Tibial nerve (tissue), 4 donors: ENCODE measurements around the gene PLXNB3. TPM values are rescaled to one million over a fixed set of nuclear protein-coding genes. Genes with fewer than 3 reads are reported as not detected.

Source experiments
- DNase-seq, 2 donors: peaks; one replicate each; pipeline ENCODE4 v3.0.0-alpha.2; 2019; ENCODE audit warnings: low spot score in 2 of 2
- H3K27ac ChIP-seq, 4 donors: fragments of 200-600 bp; sonication (generic) in 3 of 4; one replicate each; pipeline ENCODE4 v1.5.1; 2017 to 2019; ENCODE audit warnings: mild to moderate bottlenecking in 1 of 4
- H3K27me3 ChIP-seq, 2 donors: fragments of 200-600 bp; sonication (generic) in 1 of 2; one replicate each; pipeline versions ENCODE4 v1.5.1 to v1.6.0; 2017 to 2019
- H3K36me3 ChIP-seq, 3 donors: fragments of 200-600 bp; sonication (generic); one replicate each; pipeline ENCODE4 v1.5.1; 2018 to 2019
- H3K4me1 ChIP-seq, 4 donors: fragments of 200-600 bp; sonication (generic) in 3 of 4; one replicate each; pipeline ENCODE4 v1.5.1; 2017 to 2019
- H3K4me3 ChIP-seq, 4 donors: fragments of 200-600 bp; sonication (generic) in 3 of 4; one replicate each; pipeline ENCODE4 v1.5.1; 2017 to 2019; ENCODE audit warnings: mild to moderate bottlenecking in 1 of 4, moderate library complexity in 1 of 4
- H3K9me3 ChIP-seq, 4 donors: fragments of 200-600 bp; sonication (generic) in 3 of 4; one replicate each; pipeline ENCODE4 v1.5.1; 2017 to 2019
- EP300 ChIP-seq, 2 donors: sonication (generic); formaldehyde crosslinking; IDR thresholded peaks; one replicate each; pipeline ENCODE4 v1.6.1; 2017; ENCODE audit warnings: antibody characterized with exemption in 2 of 2, mild to moderate bottlenecking in 1 of 2
- POLR2A ChIP-seq, 2 donors: fragments of 450-650 bp; IDR thresholded peaks; one replicate each; pipeline ENCODE4 v1.6.1; 2017; ENCODE audit warnings: antibody characterized with exemption in 2 of 2, mild to moderate bottlenecking in 2 of 2, moderate library complexity in 2 of 2
- whole genome bisulfite sequencing, 2 donors: methylation state at CpG; one replicate each; pipeline ENCODE4 v1.1.5; 2018; 5-methylcytosine and 5-hydroxymethylcytosine counted together
- total RNA-seq, 4 donors: library from RNA; depleted of rRNA; stranded (reverse); fragments of >200 nt; gene quantifications; one replicate each; pipeline ENCODE4 v1.1.0, GENCODE V29; 2016
- TF ChIP-seq, protein P1 (sequence below), 5 experiments: fragments of 200-600 bp in 3 of 5; fragments of 450-650 bp in 2 of 5; sonication (generic) in 3 of 5; IDR thresholded peaks; one replicate each; pipeline ENCODE4 v1.5.1; 2016 to 2019; ENCODE audit warnings: antibody characterized with exemption in 5 of 5, mild to moderate bottlenecking in 3 of 5, moderate library complexity in 2 of 5

The PLXNB3 gene
- total RNA-seq, 4 donors from 2014 or later, result 45.4 to 77.7 (median 50.3) TPM

DNA sequence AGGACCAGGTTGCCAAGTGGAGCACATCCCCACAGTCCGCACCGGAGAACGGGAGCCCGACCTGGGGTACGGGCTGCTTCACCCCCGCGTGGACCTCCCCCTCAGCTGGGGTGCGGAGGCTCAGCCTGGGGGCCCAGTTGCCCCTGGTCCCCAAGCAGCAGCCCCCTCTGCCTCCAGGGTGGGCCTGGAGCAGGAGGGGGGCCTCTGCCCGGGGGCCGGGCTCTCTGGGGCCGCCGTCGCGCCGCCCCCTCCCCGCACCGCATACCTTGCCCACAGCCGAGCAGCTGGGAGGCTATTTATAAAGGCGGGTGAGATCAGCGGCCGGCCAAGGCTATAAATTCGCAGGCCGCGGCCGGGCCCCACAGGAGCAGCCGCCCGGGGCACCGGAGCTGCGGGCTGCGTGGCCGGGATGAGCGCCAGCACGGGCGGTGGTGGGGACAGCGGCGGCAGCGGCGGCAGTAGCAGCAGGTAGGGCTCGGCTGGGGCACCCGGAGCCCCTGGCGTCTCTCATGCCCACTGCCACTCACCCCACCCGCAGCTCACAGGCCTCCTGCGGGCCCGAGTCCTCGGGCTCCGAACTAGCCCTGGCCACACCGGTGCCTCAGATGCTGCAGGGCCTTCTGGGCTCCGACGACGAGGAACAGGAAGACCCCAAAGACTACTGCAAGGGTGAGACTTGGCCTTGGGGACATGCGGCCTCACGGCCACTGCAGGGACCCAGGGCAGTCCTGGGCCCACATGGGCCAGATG is 16.8 kb downstream of the PLXNB3 start, which contains the start of gene SRPK3:
SRPK3 (plus strand) TSS at position 364 of the 750 bp plus-strand sequence; CDS start at position 410, 46 bp downstream.
- H3K27ac ChIP-seq, result peak within 1 kb of the TSS; percentile 9 to 71 (median 48)
- peaks cover 0 to 24% (median 11%) of the 10 kb centered on the region in 4 donors for H3K4me1 ChIP-seq
- 53% methylated on average over 46 of the region's 52 CpGs; no CpG with 5 or more reads in 1 of the 2 donors for WGBS, 2 donors
- no peak for DNase-seq
- no peaks in the 10 kb centered on the region for H3K9me3 ChIP-seq
- TF ChIP-seq EP300 (IDR thresholded peaks at IDR 0.05) (no peak), POLR2A (IDR thresholded peaks at IDR 0.05) (no peak)
- TF ChIP-seq, protein P1, sequence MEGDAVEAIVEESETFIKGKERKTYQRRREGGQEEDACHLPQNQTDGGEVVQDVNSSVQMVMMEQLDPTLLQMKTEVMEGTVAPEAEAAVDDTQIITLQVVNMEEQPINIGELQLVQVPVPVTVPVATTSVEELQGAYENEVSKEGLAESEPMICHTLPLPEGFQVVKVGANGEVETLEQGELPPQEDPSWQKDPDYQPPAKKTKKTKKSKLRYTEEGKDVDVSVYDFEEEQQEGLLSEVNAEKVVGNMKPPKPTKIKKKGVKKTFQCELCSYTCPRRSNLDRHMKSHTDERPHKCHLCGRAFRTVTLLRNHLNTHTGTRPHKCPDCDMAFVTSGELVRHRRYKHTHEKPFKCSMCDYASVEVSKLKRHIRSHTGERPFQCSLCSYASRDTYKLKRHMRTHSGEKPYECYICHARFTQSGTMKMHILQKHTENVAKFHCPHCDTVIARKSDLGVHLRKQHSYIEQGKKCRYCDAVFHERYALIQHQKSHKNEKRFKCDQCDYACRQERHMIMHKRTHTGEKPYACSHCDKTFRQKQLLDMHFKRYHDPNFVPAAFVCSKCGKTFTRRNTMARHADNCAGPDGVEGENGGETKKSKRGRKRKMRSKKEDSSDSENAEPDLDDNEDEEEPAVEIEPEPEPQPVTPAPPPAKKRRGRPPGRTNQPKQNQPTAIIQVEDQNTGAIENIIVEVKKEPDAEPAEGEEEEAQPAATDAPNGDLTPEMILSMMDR (IDR thresholded peaks at IDR 0.05), result no peak
- no peak within 1 kb of the TSS for H3K4me3 ChIP-seq
- peaks cover 0 to 25% (median 0%) of the 10 kb centered on the region in 3 donors for H3K36me3 ChIP-seq
- H3K27me3 ChIP-seq, result peaks cover 0 to 4% of the 10 kb centered on the region in 2 donors

DNA sequence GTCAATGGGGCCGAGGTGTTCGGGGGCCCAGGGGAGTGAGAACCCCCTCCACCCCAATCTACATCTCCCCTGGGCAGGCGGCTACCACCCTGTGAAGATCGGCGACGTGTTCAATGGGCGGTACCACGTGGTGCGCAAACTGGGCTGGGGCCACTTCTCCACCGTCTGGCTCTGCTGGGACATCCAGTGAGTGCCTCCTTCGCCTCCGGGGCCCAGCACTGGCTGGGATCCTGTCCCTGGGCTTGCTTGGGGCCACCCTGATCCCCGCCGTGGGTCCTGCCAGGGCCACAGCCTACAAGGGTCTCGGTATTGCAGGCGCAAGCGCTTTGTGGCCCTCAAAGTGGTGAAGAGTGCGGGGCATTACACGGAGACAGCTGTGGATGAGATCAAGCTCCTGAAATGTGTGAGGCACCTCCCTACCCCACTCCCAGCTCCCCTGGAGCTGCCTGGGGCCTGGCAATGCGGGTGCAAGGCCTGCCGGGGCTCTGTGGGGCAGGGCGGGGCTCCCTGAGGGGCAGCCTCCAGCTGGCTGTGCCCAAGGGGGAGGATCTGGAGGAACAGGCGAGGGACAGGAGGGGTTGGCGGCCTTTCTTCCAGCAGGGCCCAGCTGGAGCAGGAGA is 17.5 kb downstream of the PLXNB3 start:
- TF ChIP-seq POLR2A (IDR thresholded peaks at IDR 0.05) (no peak), EP300 (IDR thresholded peaks at IDR 0.05) (no peak)
- TF ChIP-seq, protein P1 (IDR thresholded peaks at IDR 0.05), result no peak
- H3K4me1 ChIP-seq, result peaks cover 0 to 24% (median 11%) of the 10 kb centered on the region in 4 donors
- peaks cover 0 to 32% (median 0%) of the 10 kb centered on the region in 3 donors for H3K36me3 ChIP-seq
- no peak for DNase-seq
- 57 to 74% methylated on average over 7 to 13 of the region's 24 CpGs for WGBS, 2 donors
- peaks cover 0 to 4% of the 10 kb centered on the region in 2 donors for H3K27me3 ChIP-seq
- H3K4me3 ChIP-seq, result no peak overlapping the region
- peak overlapping the region in 3 of 4 donors; percentile 26 to 71 (median 71) for H3K27ac ChIP-seq
- no peaks in the 10 kb centered on the region for H3K9me3 ChIP-seq

DNA sequence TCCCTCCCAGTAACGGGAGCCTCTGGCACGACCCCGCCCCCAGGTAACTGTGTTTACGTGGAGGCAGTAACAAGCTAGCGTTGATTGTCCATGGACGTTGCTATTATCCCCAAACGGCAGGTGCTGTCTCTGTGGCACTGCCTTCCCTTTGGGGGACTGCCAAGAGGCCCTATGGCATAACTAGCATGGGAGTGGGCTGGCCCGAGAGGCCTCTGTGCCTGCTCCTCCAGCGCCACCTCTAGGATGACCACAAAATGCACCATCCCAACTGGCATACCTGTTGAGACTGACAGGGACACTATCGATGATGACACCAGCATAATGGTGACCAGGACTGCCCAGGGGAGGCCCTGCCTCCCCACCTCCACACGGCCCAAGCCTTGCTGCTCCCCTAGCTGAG is 18.3 kb downstream of the PLXNB3 start:
- DNase-seq, result no peak
- peaks cover 0 to 39% (median 0%) of the 10 kb centered on the region in 3 donors for H3K36me3 ChIP-seq
- whole genome bisulfite sequencing, 2 donors, result 20 to 61% methylated on average over 5 to 11 of the region's 11 CpGs
- H3K4me1 ChIP-seq, result peaks cover 0 to 24% (median 11%) of the 10 kb centered on the region in 4 donors
- TF ChIP-seq, protein P1 (IDR thresholded peaks at IDR 0.05), result peak in 1 of 5 experiments; percentile 18
- TF ChIP-seq POLR2A (IDR thresholded peaks at IDR 0.05), result no peak
- no peaks in the 10 kb centered on the region for H3K27me3 ChIP-seq
- H3K4me3 ChIP-seq, result no peak overlapping the region
- H3K27ac ChIP-seq, result peak overlapping the region in 1 of 4 donors; percentile 71
- no peaks in the 10 kb centered on the region for H3K9me3 ChIP-seq

DNA sequence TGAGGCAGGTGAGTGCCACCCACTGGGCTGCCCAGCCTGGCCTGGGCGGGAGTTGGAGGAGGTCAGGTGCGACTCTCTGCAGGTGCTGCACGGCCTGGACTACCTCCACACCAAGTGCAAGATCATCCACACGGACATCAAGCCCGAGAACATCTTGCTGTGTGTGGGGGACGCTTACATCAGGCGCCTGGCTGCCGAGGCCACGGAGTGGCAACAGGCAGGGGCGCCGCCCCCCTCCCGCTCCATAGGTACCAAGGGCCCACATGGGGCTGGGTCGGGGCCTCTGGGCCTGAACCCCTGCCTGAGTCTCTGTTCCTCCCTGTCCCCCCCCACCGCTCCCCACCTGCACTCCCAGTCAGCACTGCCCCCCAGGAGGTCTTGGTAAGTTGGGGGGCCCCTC is 18.8 kb downstream of the PLXNB3 start:
- WGBS, 2 donors, result 88% methylated on average over 12 of the region's 14 CpGs; no CpG with 5 or more reads in 1 of the 2 donors
- Histone ChIP-seq H3K4me1 (peaks cover 0 to 24% (median 11%) of the 10 kb centered on the region in 4 donors), H3K9me3 (no peaks in the 10 kb centered on the region), H3K36me3 (peaks cover 0 to 45% (median 0%) of the 10 kb centered on the region in 3 donors), H3K4me3 (no peak overlapping the region), H3K27ac (no peak overlapping the region), H3K27me3 (no peaks in the 10 kb centered on the region)
- DNase-seq, result no peak
- TF ChIP-seq, protein P1 (IDR thresholded peaks at IDR 0.05), result no peak
- no peak for TF ChIP-seq POLR2A (IDR thresholded peaks at IDR 0.05)
- no peak for TF ChIP-seq EP300 (IDR thresholded peaks at IDR 0.05)
